Measurements from ENCODE around the gene CACNA1B.

DNA sequence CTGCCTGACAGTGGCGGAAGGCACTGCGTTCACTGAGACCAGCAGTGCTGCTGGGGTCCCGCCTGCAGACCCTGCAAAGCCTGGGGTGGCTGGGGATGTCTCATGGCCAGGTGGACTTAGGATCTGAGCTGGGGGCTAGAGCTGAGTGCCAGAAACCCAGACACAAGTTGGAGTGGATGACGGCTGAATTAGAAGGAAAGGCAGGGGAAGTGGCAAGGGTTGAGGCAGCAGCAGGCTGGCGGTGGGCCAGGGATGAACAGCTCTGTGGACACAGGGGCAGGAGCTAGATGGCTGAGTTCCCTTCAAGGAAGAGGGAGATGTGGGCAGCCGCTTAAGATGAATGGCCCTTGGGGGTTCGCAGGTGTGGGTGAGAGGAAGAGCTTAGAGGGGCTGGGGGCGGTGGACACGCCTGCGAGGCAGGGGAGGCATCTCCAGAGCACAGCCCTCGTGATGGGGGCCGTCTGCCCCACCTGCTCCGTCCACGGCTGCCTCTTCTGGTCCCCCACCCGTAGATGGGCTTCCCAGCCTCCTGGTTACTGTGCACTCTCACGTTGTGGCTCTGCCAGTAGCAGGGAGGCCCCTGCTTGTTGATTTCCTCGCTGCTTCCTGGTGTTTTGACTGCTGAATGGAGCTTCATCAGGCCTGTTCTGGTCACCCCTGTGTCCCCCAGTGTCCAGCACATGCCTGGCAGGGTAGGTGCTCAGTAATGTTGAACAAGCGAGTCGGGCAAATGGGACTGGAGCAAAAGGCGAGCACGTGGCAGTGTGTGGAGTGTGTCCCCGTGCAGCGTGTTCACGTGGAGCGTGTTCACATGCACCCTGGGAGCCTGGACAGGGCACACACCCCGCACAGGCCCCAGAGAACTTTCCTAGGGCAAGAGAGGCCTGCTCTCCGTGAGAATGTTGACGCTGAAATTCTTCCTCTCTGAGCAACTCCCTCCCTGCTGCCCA lies 168.2 kb downstream of the CACNA1B start:
- TF ChIP-seq POLR2A (IDR thresholded peaks at IDR 0.05; ENCODE audit: low read depth, low read length) = no peak
- no peak for TF ChIP-seq POLR2AphosphoS5 (IDR thresholded peaks at IDR 0.05; ENCODE audit: low read depth, low read length)
- TF ChIP-seq TAF1 (IDR thresholded peaks at IDR 0.05; ENCODE audit: low read depth, low read length) = no peak
- TF ChIP-seq SPI1 (IDR thresholded peaks at IDR 0.05; ENCODE audit: low read depth, low read length) = no peak
- no peak for TF ChIP-seq PAX5 (IDR thresholded peaks at IDR 0.05; ENCODE audit: insufficient read depth, low read length, severe bottlenecking)
- no peak for TF ChIP-seq POU2F2 (IDR thresholded peaks at IDR 0.05; ENCODE audit: low read depth, low read length)

All from GM12891 (cell line).